T follicular helper cell (primary cell): Measurements from ENCODE around the gene EIF5AL1.
"Not testable (repeated sequence)": the region's sequence is repeated elsewhere in the genome, so short reads cannot be mapped to it uniquely, and the experiment has no call there.

Experiments used
- DNase-seq: peaks from one replicate; pipeline ENCODE4 v3.0.0-alpha.2; 2020; ENCODE audit warnings: low read depth

The EIF5AL1 gene

GRCh38 chr10:79509306-79509933 is 2.9 kb upstream of the EIF5AL1 start:
- DNase-seq: not testable (repeated sequence)

GRCh38 chr10:79509934-79510508 is 2.3 kb upstream of the EIF5AL1 start:
- DNase-seq: not testable (repeated sequence)

- not testable (repeated sequence) for DNase-seq
Measured at GRCh38 chr10:79516532-79517205, 4.3 kb downstream of the EIF5AL1 start.

GRCh38 chr10:79517567-79517966 is 5.2 kb downstream of the EIF5AL1 start:
- DNase-seq: not testable (repeated sequence)

- not testable (repeated sequence) for DNase-seq
Measured at GRCh38 chr10:79521751-79522150, 9.4 kb downstream of the EIF5AL1 start.

- DNase-seq: not testable (repeated sequence)
Measured at GRCh38 chr10:79522464-79522863, 10.1 kb downstream of the EIF5AL1 start.

- DNase-seq: not testable (repeated sequence)
Measured at GRCh38 chr10:79523157-79523853, 11.0 kb downstream of the EIF5AL1 start.

GRCh38 chr10:79525049-79525710 is 12.8 kb downstream of the EIF5AL1 start:
- DNase-seq: not testable (repeated sequence)

GRCh38 chr10:79528261-79528660 is 15.9 kb downstream of the EIF5AL1 start:
- DNase-seq: not testable (repeated sequence)

- DNase-seq: not testable (repeated sequence)
Measured at GRCh38 chr10:79533142-79533902, 21.0 kb downstream of the EIF5AL1 start.

GRCh38 chr10:79533903-79534175 is 21.5 kb downstream of the EIF5AL1 start:
- DNase-seq: not testable (repeated sequence)

GRCh38 chr10:79538311-79538710 is 26.0 kb downstream of the EIF5AL1 start:
- DNase-seq: not testable (repeated sequence)

- not testable (repeated sequence) for DNase-seq
Measured at GRCh38 chr10:79540930-79541329, 28.6 kb downstream of the EIF5AL1 start.

GRCh38 chr10:79542626-79543025 is 30.3 kb downstream of the EIF5AL1 start:
- DNase-seq: no peak

GRCh38 chr10:79544408-79544807 is 32.1 kb downstream of the EIF5AL1 start:
- not testable (repeated sequence) for DNase-seq

- not testable (repeated sequence) for DNase-seq
Measured at GRCh38 chr10:79544926-79545659, 32.8 kb downstream of the EIF5AL1 start.

- not testable (repeated sequence) for DNase-seq
Measured at GRCh38 chr10:79547128-79547527, 34.8 kb downstream of the EIF5AL1 start.

- no peak for DNase-seq
Measured at GRCh38 chr10:79547973-79548372, 35.6 kb downstream of the EIF5AL1 start.

GRCh38 chr10:79552143-79552542 is 39.8 kb downstream of the EIF5AL1 start:
- DNase-seq: no peak
